ENCODE data around the gene LAMTOR2. TPM values are rescaled to one million over a fixed set of nuclear protein-coding genes. Genes with fewer than 3 reads are reported as not detected.

LAMTOR2 gene
- total RNA-seq, 1 donor from 2014 or later: 73.9 TPM

DNA sequence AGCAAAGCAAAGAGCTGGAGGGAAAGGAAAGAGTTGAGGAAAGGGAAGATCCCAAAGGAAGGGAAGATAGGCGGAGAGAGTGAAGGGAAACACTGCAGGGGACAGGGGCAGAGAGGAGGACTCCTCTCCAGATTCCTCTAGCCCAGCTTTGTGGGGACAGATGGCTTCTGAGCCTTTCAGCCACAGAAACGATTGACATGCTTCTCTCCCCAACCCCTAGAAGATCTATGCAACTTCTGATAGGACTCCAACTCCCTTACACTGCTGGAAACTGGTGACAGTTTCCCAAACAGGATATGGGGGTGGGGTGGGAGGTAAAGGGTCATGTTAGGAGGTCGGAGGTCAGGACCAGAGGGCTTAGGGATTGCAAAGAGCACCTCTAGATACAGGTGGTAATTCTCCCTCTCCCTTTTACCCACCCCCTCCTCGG, 21.2 kb downstream of the LAMTOR2 start:
- Histone ChIP-seq H3K36me3 (no peaks in the 10 kb centered on the region), H3K9me3 (no peaks in the 10 kb centered on the region), H3K4me3 (peak overlapping the region; percentile 53 to 77), H3K27ac (peak overlapping the region; percentile 34), H3K4me1 (peaks cover 18% of the 10 kb centered on the region), H3K27me3 (no peaks in the 10 kb centered on the region)
- intact Hi-C loops (cut with DNase I): no loop called here
- TF ChIP-seq, protein P1, sequence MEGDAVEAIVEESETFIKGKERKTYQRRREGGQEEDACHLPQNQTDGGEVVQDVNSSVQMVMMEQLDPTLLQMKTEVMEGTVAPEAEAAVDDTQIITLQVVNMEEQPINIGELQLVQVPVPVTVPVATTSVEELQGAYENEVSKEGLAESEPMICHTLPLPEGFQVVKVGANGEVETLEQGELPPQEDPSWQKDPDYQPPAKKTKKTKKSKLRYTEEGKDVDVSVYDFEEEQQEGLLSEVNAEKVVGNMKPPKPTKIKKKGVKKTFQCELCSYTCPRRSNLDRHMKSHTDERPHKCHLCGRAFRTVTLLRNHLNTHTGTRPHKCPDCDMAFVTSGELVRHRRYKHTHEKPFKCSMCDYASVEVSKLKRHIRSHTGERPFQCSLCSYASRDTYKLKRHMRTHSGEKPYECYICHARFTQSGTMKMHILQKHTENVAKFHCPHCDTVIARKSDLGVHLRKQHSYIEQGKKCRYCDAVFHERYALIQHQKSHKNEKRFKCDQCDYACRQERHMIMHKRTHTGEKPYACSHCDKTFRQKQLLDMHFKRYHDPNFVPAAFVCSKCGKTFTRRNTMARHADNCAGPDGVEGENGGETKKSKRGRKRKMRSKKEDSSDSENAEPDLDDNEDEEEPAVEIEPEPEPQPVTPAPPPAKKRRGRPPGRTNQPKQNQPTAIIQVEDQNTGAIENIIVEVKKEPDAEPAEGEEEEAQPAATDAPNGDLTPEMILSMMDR (IDR thresholded peaks at IDR 0.05): no peak
- TF ChIP-seq POLR2A (IDR thresholded peaks at IDR 0.05) (no peak), POLR2AphosphoS5 (IDR thresholded peaks at IDR 0.05; ENCODE audit: insufficient read depth in 1 of 2, low read depth in 1 of 2) (no peak)
- no peak for DNase-seq (ENCODE audit: extremely low spot score in 2 of 2)

DNA sequence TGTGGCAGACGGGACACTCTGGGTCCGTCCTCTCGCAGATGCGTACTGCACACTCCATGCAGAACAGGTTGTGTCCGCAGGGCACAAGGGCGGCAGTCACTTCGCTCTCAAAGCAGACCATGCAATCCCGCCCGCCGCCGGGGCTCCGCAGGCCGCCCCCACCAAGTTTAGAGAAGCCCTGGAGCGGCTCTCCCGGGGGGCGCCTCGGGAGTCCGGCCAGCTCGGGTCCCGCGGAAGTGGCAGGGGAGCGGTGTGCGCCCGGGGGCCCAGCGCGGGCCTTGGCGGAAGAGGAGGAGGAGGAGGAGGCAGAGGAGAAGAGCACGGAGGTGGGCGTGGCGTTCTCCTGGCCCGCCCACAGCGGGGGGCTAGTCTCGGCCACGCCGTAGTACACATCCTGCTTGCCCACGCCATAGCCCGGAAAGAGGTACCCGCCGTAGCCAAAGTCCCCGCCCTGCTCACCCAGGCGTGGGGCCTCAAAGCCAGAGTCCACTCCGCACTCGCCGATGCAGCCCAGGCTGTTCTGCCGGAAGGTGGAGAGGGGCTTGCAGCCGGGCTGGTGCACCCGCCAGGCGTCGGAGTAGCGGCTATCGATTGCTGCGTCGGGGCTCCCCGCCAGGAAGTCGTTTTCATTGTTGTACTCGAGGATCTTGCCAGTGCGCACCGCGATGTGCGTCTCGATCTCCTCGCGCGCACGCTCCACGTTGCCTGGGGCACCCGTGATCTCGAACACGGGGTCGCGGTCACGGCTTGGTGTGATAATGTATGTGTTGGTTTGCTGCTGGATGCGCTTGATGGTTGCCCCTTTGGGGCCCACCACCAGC, 22.2 kb downstream of the LAMTOR2 start:
- peaks cover 26% of the 10 kb centered on the region for H3K4me1 ChIP-seq
- no peaks in the 10 kb centered on the region for H3K27me3 ChIP-seq
- intact Hi-C loops (cut with DNase I): no loop called here
- H3K4me3 ChIP-seq: peak overlapping the region; percentile 53 to 77
- no peak for DNase-seq (ENCODE audit: extremely low spot score in 2 of 2)
- no peaks in the 10 kb centered on the region for H3K36me3 ChIP-seq
- peak overlapping the region; percentile 34 for H3K27ac ChIP-seq
- TF ChIP-seq POLR2AphosphoS5 (IDR thresholded peaks at IDR 0.05; ENCODE audit: insufficient read depth in 1 of 2, low read depth in 1 of 2): peak in 1 of 2 donors; percentile 86
- TF ChIP-seq, protein P1 (IDR thresholded peaks at IDR 0.05): no peak
- peak in 1 of 2 donors; percentile 16 for TF ChIP-seq POLR2A (IDR thresholded peaks at IDR 0.05)
- no peaks in the 10 kb centered on the region for H3K9me3 ChIP-seq

DNA sequence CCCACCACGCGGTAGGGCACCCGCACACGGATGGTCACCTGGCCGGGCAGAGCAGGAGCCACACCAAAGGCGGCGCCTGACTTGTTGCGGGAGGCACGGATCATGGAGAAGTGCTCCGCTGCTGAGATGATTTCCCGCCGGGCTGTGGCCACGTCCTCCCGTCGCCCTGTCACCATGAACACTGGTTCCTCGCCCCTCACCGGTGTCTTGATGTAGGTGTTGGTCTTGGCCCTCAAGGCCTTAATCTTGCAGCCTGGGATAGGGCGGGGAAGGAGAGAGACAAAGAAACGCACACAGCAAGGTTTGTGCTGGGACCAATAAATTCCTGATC, 22.8 kb downstream of the LAMTOR2 start:
- TF ChIP-seq, protein P1 (IDR thresholded peaks at IDR 0.05): no peak
- no peaks in the 10 kb centered on the region for H3K27me3 ChIP-seq
- peak overlapping the region; percentile 53 to 77 for H3K4me3 ChIP-seq
- peaks cover 31% of the 10 kb centered on the region for H3K4me1 ChIP-seq
- H3K9me3 ChIP-seq: no peaks in the 10 kb centered on the region
- intact Hi-C loops (cut with DNase I): no loop called here
- H3K36me3 ChIP-seq: no peaks in the 10 kb centered on the region
- DNase-seq (ENCODE audit: extremely low spot score in 2 of 2): no peak
- H3K27ac ChIP-seq: peak overlapping the region; percentile 34

DNA sequence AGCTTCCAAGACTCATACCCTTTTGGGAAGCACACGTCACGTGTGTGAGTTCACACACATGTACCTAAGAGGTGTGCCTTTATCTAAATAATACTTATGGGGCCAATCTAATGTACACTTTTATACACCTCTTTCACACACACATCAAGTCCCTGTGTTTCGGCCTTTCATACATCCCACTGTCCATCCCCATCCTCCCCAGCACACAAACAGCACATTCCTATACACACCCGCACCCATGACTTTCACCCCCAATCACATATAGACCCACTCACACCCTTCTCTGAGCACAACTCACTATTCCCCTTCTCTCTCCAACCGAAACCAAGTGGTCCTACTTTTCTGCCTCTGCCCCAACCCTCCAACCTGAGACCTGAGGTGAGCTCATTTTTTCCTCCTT, 24.1 kb downstream of the LAMTOR2 start:
- Histone ChIP-seq H3K36me3 (no peaks in the 10 kb centered on the region), H3K4me3 (no peak overlapping the region), H3K4me1 (peaks cover 39% of the 10 kb centered on the region), H3K27ac (no peak overlapping the region), H3K9me3 (no peaks in the 10 kb centered on the region), H3K27me3 (no peaks in the 10 kb centered on the region)
- no peak for TF ChIP-seq POLR2A (IDR thresholded peaks at IDR 0.05)
- TF ChIP-seq, protein P1 (IDR thresholded peaks at IDR 0.05): no peak
- no peak for TF ChIP-seq POLR2AphosphoS5 (IDR thresholded peaks at IDR 0.05; ENCODE audit: insufficient read depth in 1 of 2, low read depth in 1 of 2)
- no peak for DNase-seq (ENCODE audit: extremely low spot score in 2 of 2)
- intact Hi-C loops (cut with DNase I): no loop called here

DNA sequence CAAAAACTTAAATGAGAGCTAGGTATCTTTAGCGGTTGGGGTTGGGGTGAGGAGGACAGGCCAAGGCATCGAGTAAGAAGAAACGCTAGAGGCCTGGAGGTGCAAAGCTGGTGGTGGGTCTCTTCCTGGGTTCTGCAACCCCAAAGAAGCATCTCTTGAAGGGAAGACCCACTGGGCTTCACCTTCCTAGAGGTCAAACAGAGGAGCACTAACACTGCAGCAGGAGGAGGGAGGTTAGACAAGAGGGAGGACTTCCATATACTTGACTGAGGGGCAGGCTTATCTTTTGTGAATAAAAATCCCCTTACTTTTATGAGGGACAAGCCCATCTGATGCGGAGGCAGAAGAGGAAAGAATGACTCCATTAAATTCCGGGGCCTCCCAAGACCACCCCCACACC, 25.2 kb downstream of the LAMTOR2 start:
- H3K4me3 ChIP-seq: no peak overlapping the region
- H3K36me3 ChIP-seq: no peaks in the 10 kb centered on the region
- H3K9me3 ChIP-seq: no peaks in the 10 kb centered on the region
- no peaks in the 10 kb centered on the region for H3K27me3 ChIP-seq
- DNase-seq (ENCODE audit: extremely low spot score in 2 of 2): no peak
- H3K4me1 ChIP-seq: peaks cover 40% of the 10 kb centered on the region
- H3K27ac ChIP-seq: no peak overlapping the region
- intact Hi-C loops (cut with DNase I): no loop called here
- TF ChIP-seq, protein P1 (IDR thresholded peaks at IDR 0.05): no peak
- TF ChIP-seq POLR2A (IDR thresholded peaks at IDR 0.05) (no peak), POLR2AphosphoS5 (IDR thresholded peaks at IDR 0.05; ENCODE audit: insufficient read depth in 1 of 2, low read depth in 1 of 2) (no peak)
